Umbilical cord (tissue), 2 donors: Measurements from ENCODE around the gene CCDC187. TPM values are rescaled to one million over a fixed set of nuclear protein-coding genes. Genes with fewer than 3 reads are reported as not detected.

Source experiments
- DNase-seq: peaks from one replicate; pipeline ENCODE4 v3.0.0-alpha.2; 2015; ENCODE audit warnings: low spot score
- total RNA-seq: library from RNA; depleted of rRNA; stranded (reverse); fragments of >200 nt; gene quantifications from one replicate; pipeline ENCODE4 v1.2.3, GENCODE V29; 2014; ENCODE audit warnings: low replicate concordance; ENCODE audit not compliant: insufficient read depth

The CCDC187 gene
- total RNA-seq, 1 donor from 2014 or later = 1.7 TPM

- DNase-seq = no peak
These were observed 77.0 kb downstream of the CCDC187 start for GRCh38 chr9:136226680-136227407.

DNA sequence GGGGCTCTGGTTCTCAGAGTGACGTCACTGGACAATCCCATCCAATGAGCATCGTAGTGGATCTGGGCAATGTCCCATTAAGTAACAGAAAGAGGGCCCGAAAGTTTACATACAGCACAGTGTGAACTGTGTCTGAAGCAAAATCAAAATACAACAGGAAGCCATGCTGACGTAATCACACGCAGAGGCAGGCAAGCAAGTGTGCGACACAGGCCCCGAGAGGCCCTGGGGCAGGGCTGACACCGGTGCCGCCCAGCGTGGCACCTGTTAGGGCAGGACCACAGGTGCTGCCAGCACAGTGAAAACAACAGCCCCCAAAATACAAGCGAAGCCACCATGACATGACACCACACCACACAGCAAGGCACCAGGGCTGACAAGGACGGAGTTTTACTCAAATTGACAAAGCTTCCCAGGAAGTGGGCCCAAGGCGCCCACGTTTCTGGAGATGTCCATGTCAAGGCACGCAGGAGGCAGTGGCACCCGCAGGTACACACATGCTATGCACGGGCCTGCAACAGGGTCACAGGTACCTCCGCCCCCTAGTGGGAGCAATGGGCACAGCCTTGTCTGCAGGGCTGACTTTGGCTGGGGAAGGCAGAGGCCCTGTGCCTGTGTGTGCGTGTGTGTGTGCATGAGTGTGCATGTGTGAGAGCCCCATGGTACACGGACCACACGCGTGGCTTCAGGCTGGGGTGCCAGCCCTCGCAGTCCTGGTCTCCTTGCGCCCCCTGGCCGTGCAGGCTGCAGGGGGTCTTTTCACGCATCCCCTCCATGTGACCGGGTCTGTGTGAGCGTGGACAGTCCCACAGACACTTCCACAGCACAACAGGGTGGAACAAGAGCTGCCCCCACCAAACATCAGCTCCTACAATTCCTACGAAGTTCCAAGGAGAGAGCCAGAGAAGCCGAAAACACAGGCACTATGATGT is 77.9 kb downstream of the CCDC187 start:
- DNase-seq = no peak

DNA sequence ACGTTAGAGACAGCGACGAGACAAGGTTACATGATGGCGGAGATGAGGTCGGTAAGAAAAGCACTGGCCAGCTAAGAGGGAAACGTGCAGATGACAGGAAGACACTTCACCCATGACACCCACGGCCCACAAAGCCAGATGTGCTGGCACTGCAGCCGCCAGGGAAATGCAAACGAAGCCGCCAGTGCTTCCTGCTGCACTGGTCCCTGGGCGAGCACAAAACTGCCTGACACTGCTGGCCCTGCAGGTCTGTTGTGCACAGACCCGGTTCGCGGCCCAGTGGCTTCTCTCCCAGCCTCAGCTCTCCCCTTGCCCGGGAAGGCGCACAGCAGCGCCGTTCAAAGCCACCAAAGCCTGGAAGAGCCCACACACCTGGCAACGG is 78.5 kb downstream of the CCDC187 start:
- no peak for DNase-seq

GRCh38 chr9:136223871-136224640 is 79.8 kb downstream of the CCDC187 start:
- no peak for DNase-seq

GRCh38 chr9:136222906-136223285 is 81.0 kb downstream of the CCDC187 start:
- DNase-seq = no peak

- DNase-seq = no peak
These were observed 81.6 kb downstream of the CCDC187 start for GRCh38 chr9:136222166-136222905.

- DNase-seq = no peak
These were observed 83.7 kb downstream of the CCDC187 start for GRCh38 chr9:136220017-136220729.

DNA sequence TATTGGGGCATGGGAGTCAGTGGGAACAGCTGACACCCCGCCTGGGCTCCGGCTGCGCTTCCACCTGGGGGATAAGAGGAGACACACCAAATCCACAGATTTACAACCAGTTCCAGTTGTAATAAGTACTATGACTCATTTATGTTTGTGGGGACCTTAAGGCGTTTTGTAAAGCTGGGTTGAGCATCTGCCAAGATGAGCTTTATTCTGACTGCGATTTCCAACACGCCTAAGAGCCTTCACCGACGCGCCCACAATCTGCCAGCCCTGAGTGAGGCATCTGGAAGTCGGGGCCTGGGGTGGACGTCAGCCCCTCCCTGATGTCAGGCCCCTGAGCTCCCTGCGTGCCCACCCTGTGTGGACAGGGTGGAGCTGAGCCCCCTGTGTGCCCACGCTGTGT is 84.6 kb downstream of the CCDC187 start:
- DNase-seq = peak; percentile 94

DNA sequence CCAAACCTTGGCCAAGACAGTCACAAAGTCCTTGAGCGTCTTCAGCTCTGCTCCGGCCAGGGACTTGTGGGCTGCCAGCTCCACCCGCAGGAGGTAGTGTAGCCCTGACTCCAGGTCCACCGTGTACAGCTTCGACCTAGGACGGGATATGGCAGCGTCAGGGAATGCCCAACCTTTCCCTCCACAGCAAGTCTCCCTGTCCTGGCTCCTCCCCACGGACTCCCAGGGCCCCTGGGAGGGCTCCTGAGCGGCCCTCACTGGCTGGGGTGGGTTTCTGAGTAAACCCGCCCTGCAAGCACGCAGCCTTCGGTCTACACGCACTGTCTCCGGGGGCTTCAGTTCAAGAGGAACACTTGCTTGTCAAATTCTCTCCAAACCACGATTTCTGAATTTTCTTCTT is 85.2 kb downstream of the CCDC187 start:
- DNase-seq = no peak

- no peak for DNase-seq
These were observed 85.6 kb downstream of the CCDC187 start for GRCh38 chr9:136218271-136218670.

- no peak for DNase-seq
These were observed 87.2 kb downstream of the CCDC187 start for GRCh38 chr9:136216541-136217244.

- no peak for DNase-seq
These were observed 90.2 kb downstream of the CCDC187 start for GRCh38 chr9:136213733-136214132.

DNA sequence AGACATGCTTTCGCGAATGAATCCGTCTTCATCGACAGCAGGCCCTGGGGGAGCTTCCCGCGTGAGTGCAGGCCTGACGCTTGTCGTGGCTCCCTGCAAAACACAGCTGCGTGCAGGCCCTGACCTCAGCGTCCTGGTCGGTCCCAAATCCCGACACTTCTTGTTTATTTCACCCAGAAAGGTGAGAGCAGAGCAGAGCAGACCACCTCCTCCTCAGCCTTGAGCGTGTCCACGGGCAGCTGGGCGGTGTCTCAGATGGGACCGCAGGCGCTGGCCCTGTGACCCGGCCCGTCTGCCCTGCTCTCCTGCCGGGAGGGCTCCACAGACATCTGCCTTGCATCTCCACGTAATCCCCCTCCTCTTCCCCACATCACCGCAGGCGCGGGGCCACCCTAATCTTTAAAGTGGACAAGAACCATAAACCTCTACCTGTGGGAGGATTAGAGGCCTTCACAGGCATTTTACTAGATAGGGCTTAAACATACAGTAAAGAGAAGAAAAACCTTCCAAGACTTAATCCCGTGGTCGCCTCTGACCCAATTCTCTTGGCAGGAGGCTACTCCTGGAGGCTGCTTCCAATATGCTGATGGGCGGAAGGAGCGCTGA is 91.4 kb downstream of the CCDC187 start:
- DNase-seq = no peak

DNA sequence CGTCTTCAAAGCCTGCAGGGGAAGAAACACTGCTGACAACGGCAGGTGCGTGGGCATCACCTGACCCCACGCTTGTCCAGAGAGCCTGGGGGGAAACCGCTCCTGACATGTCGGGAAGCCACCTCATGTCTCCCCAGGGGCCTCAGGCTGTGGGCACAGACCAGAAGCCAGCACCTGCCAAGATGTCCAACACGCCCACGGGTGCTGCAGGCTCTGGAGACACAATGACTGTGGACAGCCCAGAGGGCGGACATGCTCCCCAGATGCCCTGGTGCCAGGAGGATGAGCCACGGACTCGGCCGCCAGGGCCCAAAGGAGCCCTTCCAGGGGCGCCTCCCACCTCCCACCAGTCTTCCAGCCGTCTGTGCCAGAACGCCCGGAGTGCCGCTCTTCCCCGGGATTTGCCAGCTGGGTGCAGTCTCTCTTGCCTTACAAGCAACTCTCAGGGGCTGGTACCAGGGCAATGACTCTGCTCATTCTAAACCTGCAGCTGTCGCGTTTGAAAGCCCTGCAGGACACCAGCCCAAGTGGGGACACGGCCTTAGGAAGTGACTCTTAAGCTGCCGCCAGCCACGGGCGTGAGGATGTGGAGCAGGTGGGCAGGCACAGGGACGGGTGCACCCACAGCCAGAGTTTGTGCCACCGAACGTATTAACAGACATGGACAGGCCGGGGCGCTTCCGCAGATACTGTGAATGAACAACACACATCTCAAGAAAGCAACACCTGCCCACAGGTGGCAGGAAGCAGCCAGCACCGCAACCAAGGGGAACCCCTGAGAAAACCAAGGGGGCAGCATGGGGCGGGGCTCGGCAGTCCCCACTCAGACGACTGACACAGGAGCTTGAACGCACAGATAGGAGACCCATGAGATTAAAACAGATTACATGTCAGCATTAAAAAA is 92.2 kb downstream of the CCDC187 start:
- DNase-seq = no peak

DNA sequence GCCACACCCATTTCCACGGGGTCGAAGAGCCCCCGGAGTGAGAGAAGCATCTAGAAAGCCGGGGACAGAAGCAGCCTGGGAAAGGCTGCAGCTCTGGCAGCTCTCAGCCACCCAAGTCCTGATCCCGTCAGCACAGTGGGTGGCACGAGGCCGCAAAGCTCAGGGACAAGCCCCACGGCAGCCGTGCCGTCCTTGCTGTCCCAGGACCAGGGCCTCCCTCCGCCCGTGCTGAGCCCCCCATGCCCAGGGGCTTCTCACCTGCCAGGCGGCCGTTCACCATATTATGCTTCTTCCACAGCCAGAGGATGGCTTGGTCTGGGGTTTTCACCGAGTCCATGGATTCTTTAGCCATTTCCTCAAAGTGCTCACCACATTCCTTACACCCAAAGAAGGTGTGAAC is 92.9 kb downstream of the CCDC187 start:
- no peak for DNase-seq

DNA sequence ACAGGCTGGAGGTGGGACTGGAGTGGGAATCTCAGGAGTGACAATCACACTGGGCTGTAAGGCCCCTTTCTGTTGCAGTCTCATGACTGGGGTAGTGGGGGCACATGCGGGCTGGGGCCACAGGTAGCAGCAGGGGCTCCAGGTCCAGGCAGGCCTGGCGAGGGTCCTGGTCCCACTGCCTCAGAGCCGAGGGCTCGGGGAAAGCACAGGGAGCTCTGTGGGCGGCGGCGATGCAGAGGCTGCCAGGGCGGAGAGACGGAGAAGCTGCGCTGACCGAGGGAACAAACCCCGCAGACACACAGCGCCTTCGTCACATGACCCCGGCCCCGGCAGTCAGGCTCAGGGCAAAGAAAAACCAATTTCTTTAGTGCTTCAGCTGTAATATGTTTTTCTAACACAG is 93.6 kb downstream of the CCDC187 start:
- no peak for DNase-seq

GRCh38 chr9:136209786-136210185 is 94.1 kb downstream of the CCDC187 start:
- DNase-seq = no peak

DNA sequence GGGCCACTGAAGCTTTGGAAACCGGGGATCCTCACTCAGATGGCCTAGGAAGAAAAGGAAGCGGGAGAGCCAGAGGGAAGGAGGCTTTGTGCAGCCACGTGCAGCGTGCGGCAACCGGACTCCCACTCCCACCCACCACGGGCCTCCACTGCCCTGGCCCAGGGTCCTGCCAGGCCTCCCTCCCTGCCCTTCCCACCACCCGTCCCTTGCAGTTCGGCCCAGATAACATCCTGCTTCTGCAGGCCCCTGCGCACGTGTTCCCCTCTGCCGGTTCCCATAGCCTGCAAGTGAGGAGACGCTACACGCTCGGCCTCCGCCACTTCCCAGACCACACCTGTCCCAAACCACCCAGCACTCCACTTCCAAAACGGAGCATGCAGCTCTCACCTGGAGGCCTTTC is 94.7 kb downstream of the CCDC187 start:
- DNase-seq = no peak

- no peak for DNase-seq
These were observed 95.2 kb downstream of the CCDC187 start for GRCh38 chr9:136208675-136209074.
